Caki2 (cell line): ENCODE measurements around the gene SLC25A48. TPM values are rescaled to one million over a fixed set of nuclear protein-coding genes. Genes with fewer than 3 reads are reported as not detected.
"Not testable (repeated sequence)": the region's sequence is repeated elsewhere in the genome, so short reads cannot be mapped to it uniquely, and the experiment has no call there.

ENCODE experiments used
- DNase-seq: peaks from one replicate; pipeline ENCODE4 v3.0.0-alpha.2; 2015; ENCODE audit warnings: low read depth
- in situ Hi-C: cut with HindIII; loops from 2 replicates; pipeline ENCODE4 v1.10.0; 2016; ENCODE audit warnings: low sequenced_read_pairs, low pct_unique_long_range_greater_than_20kb, mixed read lengths
- total RNA-seq: library from RNA; depleted of rRNA; stranded (reverse); fragments of >200 nt; shearing (Covaris generic); gene quantifications from 2 replicates; pipeline ENCODE4 v1.2.3, GENCODE V29; 2014; ENCODE audit warnings: low replicate concordance

Gene SLC25A48
- total RNA-seq, 1 experiment from 2014 or later, result not detected

GRCh38 chr5:135850671-135851070, 16.2 kb downstream of the SLC25A48 start:
- in situ Hi-C loops, result no loop called here

GRCh38 chr5:135851186-135851914, 16.9 kb downstream of the SLC25A48 start:
- in situ Hi-C loops, result no loop called here
- no peak for DNase-seq

More at GRCh38 chr5:135850671-135851070, 16.2 kb downstream of the SLC25A48 start:
- DNase-seq, result no peak

DNA sequence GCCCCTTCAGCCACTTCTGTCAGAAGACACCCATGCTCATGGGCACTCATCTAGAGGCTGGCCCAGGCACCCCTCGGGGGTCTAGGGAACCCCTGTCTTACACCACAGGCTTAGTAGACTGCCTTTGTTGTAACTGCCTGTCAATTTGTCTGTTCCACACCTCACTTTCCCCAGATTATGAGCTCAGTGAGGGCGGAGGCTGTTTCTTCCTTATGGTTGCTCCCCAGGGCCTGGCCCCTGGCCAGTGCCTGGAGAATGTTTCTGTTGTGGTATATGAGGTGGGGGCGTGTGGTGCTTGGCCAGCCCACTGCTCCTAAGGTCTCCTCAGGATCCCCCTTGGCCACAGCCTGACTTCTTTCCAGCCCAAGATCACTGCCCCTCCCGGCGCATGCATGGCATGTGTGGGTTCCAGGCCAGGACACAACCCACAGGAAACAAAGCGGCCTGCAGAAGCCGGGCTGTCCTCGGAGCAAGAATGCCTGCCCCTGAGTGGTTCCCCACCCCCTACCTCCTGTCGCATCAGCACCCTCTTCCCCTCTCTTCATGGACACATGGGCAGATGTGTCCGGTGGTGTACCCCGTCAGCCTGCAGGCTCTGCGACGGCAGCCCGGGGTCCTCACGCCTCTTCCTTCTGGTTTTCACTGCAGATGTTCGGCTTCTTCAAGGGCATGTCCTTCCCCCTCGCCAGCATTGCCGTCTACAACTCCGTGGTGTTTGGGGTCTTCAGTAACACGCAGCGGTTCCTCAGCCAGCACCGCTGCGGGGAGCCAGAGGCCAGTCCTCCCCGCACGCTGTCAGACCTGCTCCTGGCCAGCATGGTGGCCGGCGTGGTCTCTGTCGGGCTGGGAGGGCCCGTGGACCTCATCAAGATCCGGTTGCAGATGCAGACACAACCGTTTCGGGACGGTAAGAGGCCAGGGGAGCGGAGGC, 17.7 kb downstream of the SLC25A48 start:
- no peak for DNase-seq
- in situ Hi-C loops, result no loop called here

DNA sequence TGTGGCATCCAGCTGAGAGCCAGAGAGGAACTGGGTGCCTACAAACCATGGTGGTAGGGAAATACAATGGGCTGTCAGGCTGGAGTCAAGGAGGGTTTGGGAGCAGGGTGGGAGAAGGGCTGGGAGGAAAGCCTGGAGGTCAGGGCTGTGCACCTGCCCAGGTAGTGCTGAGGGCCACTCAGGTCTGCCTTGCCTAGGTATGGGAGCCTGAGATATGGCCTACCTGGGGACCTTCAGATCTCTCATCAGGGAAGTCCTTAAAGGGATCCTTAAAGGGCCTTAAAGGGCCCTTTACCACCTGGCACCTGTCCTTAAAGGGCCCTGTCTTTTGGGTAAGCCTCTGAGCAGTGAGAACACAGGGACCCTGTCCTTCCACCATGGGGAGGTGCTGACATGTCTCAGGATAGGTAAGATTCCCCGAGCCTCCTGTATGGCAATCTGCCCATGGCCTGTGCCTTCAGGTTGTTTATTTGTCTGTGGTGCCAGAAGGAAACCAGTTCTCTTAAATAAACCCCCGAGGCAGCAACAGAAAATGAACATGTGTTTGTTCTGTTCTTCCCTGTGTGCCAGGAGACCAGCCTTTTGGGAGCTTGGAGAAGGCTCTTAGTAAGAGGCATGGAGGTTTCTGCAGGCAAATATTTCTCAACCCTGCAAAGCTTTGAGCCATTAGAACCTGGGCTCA, 23.3 kb downstream of the SLC25A48 start:
- no peak for DNase-seq
- in situ Hi-C loops, result no loop called here

DNA sequence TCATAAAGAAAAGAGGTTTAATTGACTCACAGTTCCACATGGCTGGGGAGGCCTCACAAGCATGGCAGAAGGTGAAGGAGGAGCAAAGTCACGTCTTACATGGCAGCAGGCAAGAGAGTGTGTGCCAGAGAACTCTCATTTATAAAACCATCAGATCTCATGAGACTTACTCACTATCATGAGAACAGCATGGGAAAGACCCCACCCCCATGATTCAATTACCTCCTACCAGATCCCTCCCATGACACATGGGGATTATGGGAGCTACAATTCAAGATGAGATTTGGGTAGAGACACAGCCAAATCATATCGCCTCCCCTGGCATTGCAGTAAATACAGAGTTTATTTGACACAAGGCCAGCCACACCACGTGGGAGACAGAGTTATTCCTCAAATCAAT, 24.7 kb downstream of the SLC25A48 start:
- DNase-seq, in situ Hi-C loops: not testable (repeated sequence)

GRCh38 chr5:135859641-135860040, 25.2 kb downstream of the SLC25A48 start:
- in situ Hi-C loops, result no loop called here
- DNase-seq, result no peak

GRCh38 chr5:135861641-135862040, 27.2 kb downstream of the SLC25A48 start:
- in situ Hi-C loops, result no loop called here
- DNase-seq, result no peak

- in situ Hi-C loops, result no loop called here
- DNase-seq, result no peak
Observed at GRCh38 chr5:135862086-135862485, 27.6 kb downstream of the SLC25A48 start.

GRCh38 chr5:135862744-135863143, 28.3 kb downstream of the SLC25A48 start:
- no peak for DNase-seq
- in situ Hi-C loops, result no loop called here

DNA sequence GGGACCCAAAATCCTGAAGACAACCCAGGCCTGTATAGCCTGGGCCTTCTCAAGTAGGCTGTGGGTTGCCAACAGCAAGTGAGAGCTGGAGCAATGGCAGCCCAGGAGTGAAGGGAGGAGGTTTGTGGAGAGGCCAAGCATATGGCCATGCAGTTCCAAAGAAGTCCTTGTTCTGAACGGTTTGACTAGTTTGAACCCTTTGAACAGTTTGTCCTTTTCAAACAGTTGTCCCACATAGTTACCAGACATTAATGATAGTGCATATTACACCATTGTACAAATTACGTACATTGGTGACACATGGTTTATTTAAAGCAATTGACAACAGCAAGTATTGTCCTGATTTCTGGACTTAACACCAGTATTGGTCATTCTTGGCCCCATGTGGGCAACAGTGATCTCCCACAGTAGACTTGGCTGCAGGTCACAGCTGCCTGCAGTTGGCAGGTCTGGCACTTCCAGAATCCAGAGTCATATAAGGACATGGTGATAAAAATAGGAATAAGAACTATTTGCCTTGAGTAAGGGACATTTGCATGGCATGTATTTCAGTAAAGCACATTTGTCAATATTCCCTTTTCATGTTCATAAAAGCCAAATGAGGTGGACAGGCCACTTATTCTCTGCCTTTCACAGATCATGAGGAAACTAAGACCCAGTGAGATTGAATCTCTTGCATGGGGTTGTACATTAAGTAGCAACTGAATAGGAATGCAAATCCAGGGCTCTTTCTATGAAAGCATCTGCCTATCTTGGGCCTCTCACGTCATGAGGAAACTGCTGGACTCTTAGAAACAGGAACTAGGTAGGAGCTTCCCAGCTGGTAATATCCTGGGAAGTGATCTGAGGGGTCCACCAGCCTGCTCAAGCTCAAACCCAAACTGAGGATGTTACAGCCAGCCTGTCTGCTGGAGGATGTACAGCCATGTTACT, 30.3 kb downstream of the SLC25A48 start:
- no peak for DNase-seq
- in situ Hi-C loops, result no loop called here

- DNase-seq, result no peak
- in situ Hi-C loops, result no loop called here
Observed at GRCh38 chr5:135866016-135866415, 31.6 kb downstream of the SLC25A48 start.

DNA sequence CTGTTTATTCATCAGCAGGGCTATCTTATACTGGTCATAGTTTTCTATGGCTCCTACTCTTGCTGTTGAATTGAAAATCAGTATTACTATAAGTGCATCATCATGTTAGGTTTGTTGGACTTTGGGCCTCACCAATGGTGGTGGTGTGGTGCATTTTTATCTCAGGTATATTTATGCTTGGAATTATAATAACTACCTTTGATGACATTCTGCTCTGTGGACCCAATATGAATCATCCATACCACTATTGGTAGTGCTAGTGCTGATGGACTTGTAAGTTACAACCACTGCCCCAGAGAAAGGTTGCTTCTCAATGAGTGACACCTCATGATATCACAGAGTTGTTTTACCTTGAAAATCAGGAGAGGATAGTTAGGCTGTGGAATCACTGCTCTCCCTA, 33.1 kb downstream of the SLC25A48 start:
- no peak for DNase-seq
- in situ Hi-C loops, result no loop called here

GRCh38 chr5:135868681-135869080, 34.2 kb downstream of the SLC25A48 start:
- in situ Hi-C loops, result no loop called here
- no peak for DNase-seq

- in situ Hi-C loops, result no loop called here
- no peak for DNase-seq
Observed at GRCh38 chr5:135869276-135869675, 34.8 kb downstream of the SLC25A48 start.

DNA sequence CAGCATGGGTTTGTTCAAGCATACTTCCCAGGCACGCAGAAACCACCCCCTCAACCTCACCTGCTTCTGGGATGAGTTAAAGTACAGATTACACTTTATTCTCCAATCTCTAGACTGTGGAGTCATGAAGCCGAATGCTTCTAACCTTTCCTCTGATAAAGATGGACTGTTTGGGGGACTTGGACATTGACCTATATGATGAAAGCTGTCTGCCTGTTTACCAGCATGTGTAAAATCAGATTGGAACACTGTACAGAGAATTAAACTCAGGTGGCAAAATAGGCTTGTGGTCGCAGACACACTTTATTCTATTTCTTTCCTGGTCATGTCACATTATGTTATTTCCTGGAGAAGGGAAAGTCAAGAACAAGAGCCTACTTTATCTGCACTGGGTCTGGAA, 35.5 kb downstream of the SLC25A48 start:
- in situ Hi-C loops, result no loop called here
- DNase-seq, result no peak

GRCh38 chr5:135871268-135871915, 36.9 kb downstream of the SLC25A48 start:
- no peak for DNase-seq
- in situ Hi-C loops, result no loop called here

DNA sequence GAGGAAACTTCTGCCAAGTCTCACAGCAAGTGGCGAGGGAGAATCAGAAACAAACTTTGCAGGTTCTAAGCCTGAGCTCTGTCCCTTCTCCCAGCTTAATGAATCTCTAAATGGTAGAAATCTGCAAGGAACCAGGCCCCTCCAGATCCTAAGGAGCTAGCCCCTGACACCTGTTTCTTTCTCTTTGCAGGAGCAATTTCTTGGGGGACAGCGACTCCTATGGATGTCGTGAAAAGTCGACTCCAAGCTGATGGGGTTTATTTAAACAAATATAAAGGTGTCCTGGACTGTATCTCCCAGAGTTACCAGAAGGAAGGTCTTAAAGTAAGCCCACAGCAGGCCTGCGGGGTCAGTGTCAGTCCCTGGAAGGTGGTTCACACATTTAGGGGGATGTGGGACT, 39.4 kb downstream of the SLC25A48 start:
- DNase-seq, result no peak
- in situ Hi-C loops, result no loop called here
